NT2/D1 (cell line): Measurements from ENCODE around the gene TOR2A.

Experiments used
- SUZ12 ChIP-seq: IDR thresholded peaks from 2 replicates; pipeline ENCODE4 v1.6.1; 2011; ENCODE audit not compliant: insufficient read length, insufficient read depth; ENCODE audit errors: extremely low read depth
- YY1 ChIP-seq: IDR thresholded peaks from 2 replicates; pipeline ENCODE4 v1.6.1; 2011; ENCODE audit not compliant: insufficient read length, insufficient read depth
- ZNF274 ChIP-seq: IDR thresholded peaks from 2 replicates; pipeline ENCODE4 v1.6.1; 2011; ENCODE audit warnings: mild to moderate bottlenecking, low read depth, low read length

DNA sequence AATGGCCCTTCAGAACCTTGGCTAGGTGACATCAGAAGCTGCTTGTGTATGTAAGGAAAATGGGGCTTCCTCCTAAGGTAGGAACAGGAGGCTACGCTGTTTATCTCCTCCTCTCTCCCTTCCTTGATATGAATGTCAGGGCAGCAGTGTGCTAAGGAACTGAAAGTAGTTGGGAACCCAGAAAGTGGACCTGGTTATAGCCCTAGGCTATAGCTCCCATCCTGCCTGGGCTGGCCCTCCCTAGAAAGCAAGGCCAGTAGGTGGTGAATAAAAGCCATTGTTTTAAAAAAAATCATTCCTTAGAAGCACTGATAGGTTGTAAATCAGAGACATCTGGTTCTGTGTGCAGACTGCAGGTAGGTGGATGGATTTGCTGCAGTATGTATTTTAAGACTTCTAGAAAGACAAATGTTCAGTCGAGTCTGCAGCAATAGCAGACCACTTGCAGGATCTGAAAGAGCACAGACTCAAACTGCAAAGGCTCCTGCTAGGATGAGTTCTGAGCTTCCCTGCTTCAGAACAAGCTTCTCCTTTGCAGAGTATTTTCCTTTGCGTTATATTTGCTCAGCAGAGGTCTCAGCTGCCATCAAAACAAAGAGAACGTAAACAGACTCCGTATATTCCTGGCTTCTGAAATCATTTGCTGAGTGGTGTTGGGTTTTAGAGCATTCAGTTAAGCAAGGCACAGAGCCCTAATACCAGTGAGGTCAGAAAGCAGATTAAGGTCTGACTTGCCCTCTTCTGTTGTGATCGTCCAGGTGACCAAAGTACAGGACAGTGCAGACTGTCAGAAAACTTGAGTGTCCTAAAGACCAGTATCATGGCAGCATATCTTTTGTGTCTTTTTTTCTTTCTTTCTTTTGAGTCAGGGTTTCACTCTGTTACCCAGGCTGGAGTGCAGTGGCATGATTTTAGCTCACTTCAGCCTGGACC is 48.4 kb downstream of the TOR2A start:
- TF ChIP-seq ZNF274 (no peak), YY1 (no peak), SUZ12 (no peak)
